ELR (cell line): ENCODE data around the gene ATG13.
"Not testable (repeated sequence)": the region's sequence is repeated elsewhere in the genome, so short reads cannot be mapped to it uniquely, and the experiment has no call there.

Experiments used
- DNase-seq: peaks from one replicate; pipeline ENCODE4 v3.0.0-alpha.2; 2015; ENCODE audit warnings: low read depth

The ATG13 gene

GRCh38 chr11:46697723-46698122, 80.4 kb downstream of the ATG13 start:
- DNase-seq: no peak

GRCh38 chr11:46698597-46698996, 81.2 kb downstream of the ATG13 start:
- no peak for DNase-seq

- DNase-seq: peak; percentile 99
Measured at GRCh38 chr11:46700241-46701077, 83.1 kb downstream of the ATG13 start, which contains the start of the genes ARHGAP1 and ZNF408. Gene ARHGAP1 (minus strand): TSS chr11:46700619. CDS start chr11:46696107, 4,512 bp downstream. Gene ZNF408 (plus strand): TSS chr11:46701031. CDS start chr11:46701048, 17 bp downstream.

GRCh38 chr11:46701078-46701654, 83.8 kb downstream of the ATG13 start:
- DNase-seq: peak; percentile 23

- no peak for DNase-seq
Measured at GRCh38 chr11:46705070-46705688, 87.8 kb downstream of the ATG13 start.

- DNase-seq: no peak
Measured at GRCh38 chr11:46706886-46707285, 89.5 kb downstream of the ATG13 start.

- DNase-seq: not testable (repeated sequence)
Measured at GRCh38 chr11:46709351-46709750, 92.0 kb downstream of the ATG13 start.

GRCh38 chr11:46710821-46711269, 93.5 kb downstream of the ATG13 start:
- DNase-seq: peak; percentile 81

GRCh38 chr11:46711303-46711702, 94.0 kb downstream of the ATG13 start:
- DNase-seq: no peak

GRCh38 chr11:46712874-46713576, 95.7 kb downstream of the ATG13 start:
- no peak for DNase-seq

- DNase-seq: not testable (repeated sequence)
Measured at GRCh38 chr11:46717825-46718154, 100.4 kb downstream of the ATG13 start.

GRCh38 chr11:46718155-46719019, 101.0 kb downstream of the ATG13 start:
- no peak for DNase-seq

GRCh38 chr11:46719048-46719542, 101.7 kb downstream of the ATG13 start, which contains the start of gene F2:
Gene F2 (plus strand): TSS chr11:46719213. CDS start chr11:46719236, 23 bp downstream.
- no peak for DNase-seq

- no peak for DNase-seq
Measured at GRCh38 chr11:46719543-46720218, 102.3 kb downstream of the ATG13 start.

- no peak for DNase-seq
Measured at GRCh38 chr11:46721286-46721685, 103.9 kb downstream of the ATG13 start.

GRCh38 chr11:46722566-46723358, 105.4 kb downstream of the ATG13 start:
- no peak for DNase-seq

GRCh38 chr11:46723359-46723680, 106.0 kb downstream of the ATG13 start:
- no peak for DNase-seq

- no peak for DNase-seq
Measured at GRCh38 chr11:46724088-46724487, 106.7 kb downstream of the ATG13 start.
